Transverse colon (tissue), 4 donors: ENCODE results near the gene CCDC88A. TPM values are rescaled to one million over a fixed set of nuclear protein-coding genes. Genes with fewer than 3 reads are reported as not detected.
A peak's percentile ranks its signal among the peaks of the same experiment; 100 is the strongest.
"Not testable (repeated sequence)": the region's sequence is repeated elsewhere in the genome, so short reads cannot be mapped to it uniquely, and the experiment has no call there.

Experiments used
- DNase-seq: peaks from one replicate; pipeline ENCODE4 v3.0.0-alpha.2; 2019
- H3K27ac ChIP-seq, 4 donors: fragments of 200-600 bp; sonication (generic); 2 replicates each; pipeline ENCODE4 v1.5.1; 2016 to 2018; ENCODE audit warnings: inconsistent platforms in 4 of 4
- H3K27me3 ChIP-seq: fragments of 200-600 bp; sonication (generic); 2 replicates; pipeline ENCODE4 v1.5.1; 2017; ENCODE audit warnings: inconsistent platforms
- H3K36me3 ChIP-seq, 4 donors: fragments of 200-600 bp; sonication (generic); 2 replicates each; pipeline ENCODE4 v1.5.1; 2017 to 2019; ENCODE audit warnings: inconsistent platforms in 4 of 4
- H3K4me1 ChIP-seq, 4 donors: fragments of 200-600 bp; sonication (generic); 2 replicates each; pipeline ENCODE4 v1.5.1; 2017 to 2020; ENCODE audit warnings: inconsistent platforms in 4 of 4
- H3K4me3 ChIP-seq, 4 donors: fragments of 200-600 bp; sonication (generic); 1 replicate in 1 of 4; 2 replicates in 3 of 4; pipeline versions ENCODE4 v1.5.1 to v1.6.1; 2017 to 2019; ENCODE audit warnings: inconsistent platforms in 4 of 4
- H3K9me3 ChIP-seq, 2 donors: fragments of 200-600 bp; sonication (generic); 2 replicates each; pipeline ENCODE4 v1.5.1; 2017 to 2019; ENCODE audit warnings: inconsistent platforms in 2 of 2
- EP300 ChIP-seq: sonication (generic); formaldehyde crosslinking; IDR thresholded peaks from one replicate; pipeline ENCODE4 v1.6.1; 2017; ENCODE audit warnings: antibody characterized with exemption, low read depth
- POLR2A ChIP-seq: fragments of 450-650 bp; IDR thresholded peaks from one replicate; pipeline ENCODE4 v1.6.1; 2016; ENCODE audit warnings: antibody characterized with exemption, mild to moderate bottlenecking, moderate library complexity
- POLR2AphosphoS5 ChIP-seq, 3 donors: sonication (generic); formaldehyde crosslinking; IDR thresholded peaks; one replicate each; pipeline ENCODE4 v1.6.1; 2016; ENCODE audit warnings: antibody characterized with exemption in 3 of 3
- WGBS, 2 donors: methylation state at CpG; one replicate each; pipeline ENCODE4 v1.1.5; 2018; ENCODE audit warnings: low coverage in 1 of 2; 5-methylcytosine and 5-hydroxymethylcytosine counted together
- in situ Hi-C, 4 donors: fragments of 200-750 bp; cut with MboI; loops; one replicate each; pipeline versions ENCODE4 v1.15.0 to v1.15.1; 2017; ENCODE audit warnings: low sequenced_read_pairs in 3 of 4, low pct_ligation_motif_present in 1 of 4, low pct_unique_long_range_greater_than_20kb in 1 of 4
- intact Hi-C: fragments of 100-400 bp; cut with DNase I; formaldehyde crosslinking; loops from one replicate; pipeline ENCODE4 v1.15.1; 2023; ENCODE audit warnings: low total_unique reads
- total RNA-seq, 4 donors: library from RNA; depleted of rRNA; stranded (reverse); fragments of >200 nt; gene quantifications; one replicate each; pipeline ENCODE4 v1.1.0, GENCODE V29; 2016
- TF ChIP-seq, protein P1 (sequence below), 5 experiments: fragments of 200-600 bp in 3 of 5; fragments of 450-650 bp in 2 of 5; sonication (generic) in 3 of 5; IDR thresholded peaks; 1 replicate in 2 of 5; 2 replicates in 3 of 5; pipeline ENCODE4 v1.5.1; 2016 to 2017; ENCODE audit warnings: antibody characterized with exemption in 5 of 5, inconsistent platforms in 3 of 5, mild to moderate bottlenecking in 2 of 5, moderate library complexity in 1 of 5

The CCDC88A gene
- total RNA-seq, 4 donors from 2014 or later = 8.6 to 33.7 (median 19.7) TPM

DNA sequence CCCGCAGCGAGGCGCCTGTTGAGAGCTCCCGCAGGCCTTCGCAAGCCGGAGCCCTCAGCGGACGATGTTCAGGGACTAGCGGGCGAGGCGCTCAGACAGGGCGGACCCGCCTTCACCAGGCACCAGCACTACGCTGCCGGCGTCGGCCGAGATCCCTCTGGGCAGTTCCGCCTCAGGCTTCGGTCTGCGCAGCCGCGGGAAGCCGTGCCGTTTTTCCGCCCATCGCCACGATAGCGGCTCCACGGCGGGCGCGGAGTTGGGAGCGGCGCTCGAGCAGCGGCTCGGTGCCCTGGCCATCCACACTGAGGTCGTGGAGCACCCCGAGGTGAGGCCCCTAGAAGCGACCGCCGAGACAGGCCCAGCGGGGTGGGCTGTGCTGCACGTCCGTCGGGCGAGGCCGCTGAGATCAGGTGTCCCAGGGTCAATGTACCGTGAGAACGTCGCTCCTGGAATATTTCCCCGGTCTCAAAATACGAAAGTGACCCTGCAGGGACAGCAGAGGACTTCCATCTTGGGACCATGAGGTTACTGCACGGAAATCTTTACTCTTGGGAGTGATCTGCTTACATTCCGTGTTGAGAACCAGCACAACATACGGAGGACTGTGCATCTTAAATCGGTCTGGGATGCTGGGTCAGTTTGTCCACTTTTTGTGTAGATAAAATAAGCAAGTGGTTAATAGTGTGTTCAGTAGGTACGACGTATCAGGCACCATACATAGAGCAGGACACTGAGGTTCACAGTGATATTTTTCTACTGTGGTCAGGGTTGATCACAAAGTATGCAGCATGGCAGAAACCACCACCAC is 137.3 kb downstream of the CCDC88A start:
- peak overlapping the region; percentile 57 to 92 (median 73) for H3K4me3 ChIP-seq
- TF ChIP-seq, protein P1, sequence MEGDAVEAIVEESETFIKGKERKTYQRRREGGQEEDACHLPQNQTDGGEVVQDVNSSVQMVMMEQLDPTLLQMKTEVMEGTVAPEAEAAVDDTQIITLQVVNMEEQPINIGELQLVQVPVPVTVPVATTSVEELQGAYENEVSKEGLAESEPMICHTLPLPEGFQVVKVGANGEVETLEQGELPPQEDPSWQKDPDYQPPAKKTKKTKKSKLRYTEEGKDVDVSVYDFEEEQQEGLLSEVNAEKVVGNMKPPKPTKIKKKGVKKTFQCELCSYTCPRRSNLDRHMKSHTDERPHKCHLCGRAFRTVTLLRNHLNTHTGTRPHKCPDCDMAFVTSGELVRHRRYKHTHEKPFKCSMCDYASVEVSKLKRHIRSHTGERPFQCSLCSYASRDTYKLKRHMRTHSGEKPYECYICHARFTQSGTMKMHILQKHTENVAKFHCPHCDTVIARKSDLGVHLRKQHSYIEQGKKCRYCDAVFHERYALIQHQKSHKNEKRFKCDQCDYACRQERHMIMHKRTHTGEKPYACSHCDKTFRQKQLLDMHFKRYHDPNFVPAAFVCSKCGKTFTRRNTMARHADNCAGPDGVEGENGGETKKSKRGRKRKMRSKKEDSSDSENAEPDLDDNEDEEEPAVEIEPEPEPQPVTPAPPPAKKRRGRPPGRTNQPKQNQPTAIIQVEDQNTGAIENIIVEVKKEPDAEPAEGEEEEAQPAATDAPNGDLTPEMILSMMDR (IDR thresholded peaks at IDR 0.05) = no peak
- TF ChIP-seq POLR2AphosphoS5 (IDR thresholded peaks at IDR 0.05) (peak; percentile 69 to 93 (median 93)), POLR2A (peak; percentile 92), EP300 (no peak)
- in situ Hi-C loops (no loop called here), intact Hi-C loops (no loop called here)
- peak overlapping the region; percentile 91 to 96 (median 93) for H3K27ac ChIP-seq
- peaks cover 0 to 27% (median 16%) of the 10 kb centered on the region in 4 donors for H3K4me1 ChIP-seq
- peak; percentile 93 for DNase-seq
- H3K36me3 ChIP-seq = no peaks in the 10 kb centered on the region
- H3K27me3 ChIP-seq = no peaks in the 10 kb centered on the region
- 3% methylated on average over 16 of the region's 60 CpGs; no CpG with 5 or more reads in 1 of the 2 donors for WGBS, 2 donors
- H3K9me3 ChIP-seq = no peaks in the 10 kb centered on the region

DNA sequence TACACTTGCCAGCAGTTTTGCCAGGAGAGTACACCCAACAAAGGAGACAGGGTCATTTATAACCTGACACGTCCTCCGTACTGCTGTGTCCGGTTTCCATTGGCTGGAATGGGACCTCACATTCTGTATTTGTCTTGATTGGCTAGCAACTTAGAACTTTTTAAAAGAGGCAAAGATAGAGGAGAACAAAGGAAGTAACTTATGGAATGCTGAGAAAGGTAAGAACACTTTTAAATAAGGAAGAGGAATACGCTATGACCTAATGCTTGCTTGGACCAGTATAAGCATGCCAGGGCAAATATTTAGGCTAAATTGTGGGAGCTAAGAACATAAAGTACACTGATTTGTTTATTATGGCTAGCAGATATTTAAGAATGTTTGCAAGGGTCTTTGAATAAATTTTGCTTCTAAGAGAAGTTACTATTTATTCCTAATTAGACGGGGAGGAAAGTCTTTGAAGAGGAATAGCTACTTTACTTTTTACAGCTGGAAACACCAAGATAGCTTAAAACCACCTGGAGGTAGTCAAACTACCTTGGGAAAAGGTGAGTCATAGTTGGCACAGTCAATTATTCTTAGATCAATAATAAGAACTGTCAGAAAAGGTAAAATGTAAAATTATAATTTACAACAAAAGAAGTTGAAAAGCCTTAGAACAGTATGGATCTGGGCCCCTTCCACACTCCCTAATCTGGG is 138.7 kb downstream of the CCDC88A start:
- intact Hi-C loops, H3K9me3 ChIP-seq, in situ Hi-C loops, H3K27me3 ChIP-seq, H3K4me3 ChIP-seq, DNase-seq, H3K36me3 ChIP-seq: not testable (repeated sequence)
- Histone ChIP-seq H3K4me1 (peaks cover 0 to 36% (median 19%) of the 10 kb centered on the region in 4 donors), H3K27ac (peak overlapping the region; percentile 91 to 96 (median 93))
- 76 to 90% methylated on average over 5 of the region's 5 CpGs for WGBS, 2 donors

DNA sequence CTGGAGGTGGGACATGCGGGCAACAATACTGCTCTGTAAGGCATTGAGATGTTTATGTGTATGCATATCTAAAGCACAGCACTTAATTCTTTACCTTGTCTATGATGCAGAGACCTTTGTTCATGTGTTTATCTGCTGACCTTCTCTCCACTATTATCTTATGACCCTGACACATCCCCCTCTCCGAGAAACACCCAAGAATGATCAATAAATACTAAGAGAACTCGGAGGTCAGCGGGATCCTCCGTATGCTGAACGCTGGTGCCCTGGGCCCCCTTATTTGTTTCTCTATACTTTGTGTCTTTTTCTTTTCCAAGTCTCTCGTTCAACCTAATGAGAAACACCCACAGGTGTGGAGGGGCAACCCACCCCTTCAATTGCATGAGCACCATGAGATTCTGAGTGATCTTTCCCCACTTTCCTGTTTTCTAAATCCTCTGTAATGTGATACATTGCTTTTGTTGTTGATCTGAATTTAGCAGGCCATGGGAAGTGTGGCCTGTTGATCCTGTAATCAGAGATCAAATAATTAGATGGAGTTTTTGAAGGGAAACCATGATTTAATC is 139.7 kb downstream of the CCDC88A start:
- H3K27ac ChIP-seq, in situ Hi-C loops, H3K4me3 ChIP-seq, H3K36me3 ChIP-seq, H3K9me3 ChIP-seq, intact Hi-C loops, H3K27me3 ChIP-seq, DNase-seq: not testable (repeated sequence)
- WGBS, 2 donors = 80 to 83% methylated on average over 1 to 7 of the region's 7 CpGs
- H3K4me1 ChIP-seq = peaks cover 0 to 39% (median 19%) of the 10 kb centered on the region in 4 donors

DNA sequence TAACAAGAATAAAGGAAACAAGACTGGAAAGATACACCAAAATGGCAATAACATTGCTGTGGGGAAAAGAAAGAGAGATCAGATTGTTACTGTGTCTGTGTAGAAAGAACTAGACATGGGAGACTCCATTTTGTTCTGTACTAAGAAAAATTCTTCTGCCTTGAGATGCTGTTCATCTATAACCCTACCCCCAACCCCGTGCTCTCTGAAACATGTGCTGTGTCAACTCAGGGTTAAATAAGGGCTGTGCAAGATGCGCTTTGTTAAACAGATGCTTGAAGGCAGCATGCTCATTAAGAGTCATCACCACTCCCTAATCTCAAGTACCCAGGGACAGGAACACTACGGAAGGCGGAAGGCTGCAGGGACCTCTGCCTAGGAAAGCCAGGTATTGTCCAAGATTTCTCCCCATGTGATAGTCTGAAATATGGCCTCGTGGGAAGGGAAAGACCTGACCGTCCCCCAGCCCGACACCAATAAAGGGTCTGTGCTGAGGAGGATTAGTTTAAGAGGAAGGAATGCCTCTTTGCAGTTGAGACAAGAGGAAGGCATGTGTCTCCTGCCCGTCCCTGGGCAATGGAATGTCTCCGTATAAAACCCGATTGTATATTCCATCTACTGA is 140.3 kb downstream of the CCDC88A start:
- intact Hi-C loops, in situ Hi-C loops: not testable (repeated sequence)
- 69 to 80% methylated on average over 1 to 10 of the region's 10 CpGs for WGBS, 2 donors

DNA sequence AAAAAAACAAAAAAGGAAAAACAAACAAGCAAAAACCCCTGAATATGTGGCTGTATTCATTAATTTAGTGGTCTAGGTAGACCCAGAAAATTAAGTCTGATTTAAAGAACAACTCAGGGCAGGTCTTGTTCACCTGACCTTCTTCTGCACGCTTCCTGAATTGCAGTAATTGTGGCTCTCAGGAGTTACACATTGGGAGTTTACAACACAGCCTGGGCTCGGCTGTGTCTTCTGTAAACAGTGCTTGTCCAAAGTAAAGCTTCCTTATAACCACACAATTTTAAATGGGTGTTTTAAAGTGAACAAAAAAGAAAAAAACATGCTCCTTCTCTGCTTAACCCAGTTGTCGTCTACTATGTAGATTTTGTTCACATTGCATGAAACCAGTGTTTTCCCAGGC is 142.3 kb downstream of the CCDC88A start:
- TF ChIP-seq POLR2A = no peak
- TF ChIP-seq, protein P1 (IDR thresholded peaks at IDR 0.05) = no peak
- no peak for TF ChIP-seq EP300
- TF ChIP-seq POLR2AphosphoS5 (IDR thresholded peaks at IDR 0.05) = peak in 1 of 3 donors; percentile 18
- peaks cover 0 to 22% (median 11%) of the 10 kb centered on the region in 4 donors for H3K4me1 ChIP-seq
- intact Hi-C loops = no loop called here
- H3K9me3 ChIP-seq = no peaks in the 10 kb centered on the region
- H3K4me3 ChIP-seq = peak overlapping the region in 1 of 4 donors; percentile 25
- no peaks in the 10 kb centered on the region for H3K36me3 ChIP-seq
- 29 to 31% methylated on average over 3 of the region's 3 CpGs for WGBS, 2 donors
- H3K27ac ChIP-seq = peak overlapping the region; percentile 70 to 79 (median 77)
- in situ Hi-C loops = no loop called here
- H3K27me3 ChIP-seq = no peaks in the 10 kb centered on the region
- DNase-seq = peak; percentile 63

More for the DNA sequence above, 140.3 kb downstream of the CCDC88A start:
- not testable (repeated sequence) for H3K27me3 ChIP-seq, H3K9me3 ChIP-seq, DNase-seq, H3K27ac ChIP-seq, H3K36me3 ChIP-seq, H3K4me3 ChIP-seq
- peaks cover 0 to 38% (median 19%) of the 10 kb centered on the region in 4 donors for H3K4me1 ChIP-seq

DNA sequence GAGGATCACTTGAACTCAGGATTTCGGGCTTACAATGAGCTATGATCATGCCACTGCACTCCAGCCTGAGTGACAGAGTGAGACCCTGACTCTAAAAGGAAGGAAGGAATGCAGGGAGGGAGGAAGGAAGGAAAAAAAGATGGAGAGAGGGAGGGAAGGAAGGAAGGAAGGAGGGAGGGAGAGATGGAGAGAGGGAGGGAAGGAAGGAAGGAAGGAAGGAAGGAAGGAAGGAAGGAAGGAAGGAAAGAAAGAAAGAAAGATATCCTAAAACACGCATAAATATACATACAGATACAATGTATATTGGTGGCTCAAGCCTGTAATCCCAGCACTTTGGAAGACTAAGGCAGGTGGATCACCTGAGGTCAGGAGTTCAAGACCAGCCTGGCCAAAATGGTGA is 145.3 kb downstream of the CCDC88A start:
- H3K4me3 ChIP-seq, H3K27ac ChIP-seq, DNase-seq, H3K27me3 ChIP-seq, H3K36me3 ChIP-seq, intact Hi-C loops, H3K9me3 ChIP-seq: not testable (repeated sequence)
- in situ Hi-C loops = loop anchor here in 1 of 4 donors (25.0 kb wide), 1 partner anchor 163 kb away; no protein-coding TSS in a partner anchor
- H3K4me1 ChIP-seq = peaks cover 7 to 27% (median 11%) of the 10 kb centered on the region in 4 donors
- WGBS, 2 donors = 92 to 100% methylated on average over 2 of the region's 2 CpGs
